IPS-11a (cell line): ENCODE results near the gene PAX6.
A peak's percentile ranks its signal among the peaks of the same experiment; 100 is the strongest.

Source experiments
- H3K4me3 ChIP-seq: one replicate; pipeline ENCODE4 v1.5.1; 2013; ENCODE audit warnings: low read depth, low read length, control low read depth

The PAX6 gene

GRCh38 chr11:31810779-31811647 is at the start of gene PAX6:
TSS of gene PAX6 (minus strand) at chr11:31811322. CDS start at chr11:31806411, 4,911 bp downstream.
- peak within 1 kb of the TSS; percentile 33 for H3K4me3 ChIP-seq

- H3K4me3 ChIP-seq = no peak overlapping the region
Measured at GRCh38 chr11:31860391-31860790, 49.3 kb upstream of the PAX6 start.

- no peak overlapping the region for H3K4me3 ChIP-seq
Measured at GRCh38 chr11:31856248-31856647, 45.1 kb upstream of the PAX6 start.

- no peak overlapping the region for H3K4me3 ChIP-seq
Measured at GRCh38 chr11:31855466-31855865, 44.3 kb upstream of the PAX6 start.

- no peak overlapping the region for H3K4me3 ChIP-seq
Measured at GRCh38 chr11:31850365-31850764, 39.2 kb upstream of the PAX6 start.

GRCh38 chr11:31847761-31848160 is 36.6 kb upstream of the PAX6 start:
- no peak overlapping the region for H3K4me3 ChIP-seq

GRCh38 chr11:31845331-31845730 is 34.2 kb upstream of the PAX6 start:
- no peak overlapping the region for H3K4me3 ChIP-seq

GRCh38 chr11:31844351-31844750 is 33.2 kb upstream of the PAX6 start:
- H3K4me3 ChIP-seq = no peak overlapping the region

- H3K4me3 ChIP-seq = no peak overlapping the region
Measured at GRCh38 chr11:31841435-31841834, 30.3 kb upstream of the PAX6 start.

GRCh38 chr11:31834237-31834636 is 23.1 kb upstream of the PAX6 start:
- no peak overlapping the region for H3K4me3 ChIP-seq

- H3K4me3 ChIP-seq = no peak overlapping the region
Measured at GRCh38 chr11:31830406-31830805, 19.3 kb upstream of the PAX6 start.

GRCh38 chr11:31828217-31828616 is 17.1 kb upstream of the PAX6 start:
- H3K4me3 ChIP-seq = no peak overlapping the region

GRCh38 chr11:31827455-31828206 is 16.5 kb upstream of the PAX6 start:
- H3K4me3 ChIP-seq = peak overlapping the region; percentile 41

GRCh38 chr11:31826536-31827438 is 15.7 kb upstream of the PAX6 start:
- H3K4me3 ChIP-seq = peak overlapping the region; percentile 41

- peak overlapping the region; percentile 8 for H3K4me3 ChIP-seq
Measured at GRCh38 chr11:31825838-31826484, 14.8 kb upstream of the PAX6 start.

GRCh38 chr11:31824879-31825837 is 14.0 kb upstream of the PAX6 start:
- peak overlapping the region; percentile 8 for H3K4me3 ChIP-seq

- H3K4me3 ChIP-seq = no peak overlapping the region
Measured at GRCh38 chr11:31824332-31824878, 13.3 kb upstream of the PAX6 start.

- no peak overlapping the region for H3K4me3 ChIP-seq
Measured at GRCh38 chr11:31823644-31824331, 12.7 kb upstream of the PAX6 start.
